Neuronal stem cell (in vitro differentiated cells): ENCODE results near the gene PARP12.

Experiments
- DNase-seq: peaks from one replicate; pipeline ENCODE4 v3.0.0-alpha.2; 2013; ENCODE audit warnings: low spot score
- H2AFZ ChIP-seq: one replicate; pipeline ENCODE4 v1.6.1; 2013; ENCODE audit warnings: mild to moderate bottlenecking, low read length, inconsistent platforms
- H2AK5ac ChIP-seq: 2 replicates; pipeline ENCODE4 v1.6.1; 2013; ENCODE audit warnings: low read depth, mild to moderate bottlenecking, inconsistent platforms, low read length, moderate library complexity, mixed read lengths
- H2BK120ac ChIP-seq: 2 replicates; pipeline ENCODE4 v1.6.1; 2013; ENCODE audit warnings: low read depth, mild to moderate bottlenecking, inconsistent platforms, low read length, moderate library complexity, mixed read lengths
- H2BK12ac ChIP-seq: one replicate; pipeline ENCODE4 v1.6.1; 2013; ENCODE audit warnings: low read length, inconsistent platforms
- H2BK15ac ChIP-seq: 2 replicates; pipeline ENCODE4 v1.6.1; 2013; ENCODE audit warnings: mild to moderate bottlenecking, low read length, inconsistent platforms, mixed read lengths
- H2BK5ac ChIP-seq: one replicate; pipeline ENCODE4 v1.6.1; 2013; ENCODE audit warnings: inconsistent platforms, mild to moderate bottlenecking, low read length, moderate library complexity
- H3K14ac ChIP-seq: one replicate; pipeline ENCODE4 v1.6.1; 2013; ENCODE audit warnings: low read length, inconsistent platforms
- H3K18ac ChIP-seq: 2 replicates; pipeline ENCODE4 v1.6.1; 2013; ENCODE audit warnings: low read length, inconsistent platforms
- H3K23ac ChIP-seq: 2 replicates; pipeline ENCODE4 v1.6.1; 2013; ENCODE audit warnings: low read depth, mild to moderate bottlenecking, mixed read lengths, low read length, inconsistent platforms; ENCODE audit not compliant: poor library complexity
- H3K27ac ChIP-seq: replicated peaks from 3 replicates; pipeline ENCODE4 v1.5.1; 2013; ENCODE audit warnings: low read length, inconsistent platforms
- H3K27me3 ChIP-seq, 3 experiments: 2 replicates each; pipeline ENCODE4 v1.6.1; 2013; ENCODE audit warnings: low read length in 3 of 3, mild to moderate bottlenecking in 2 of 3, inconsistent platforms in 1 of 3, low read depth in 1 of 3, mixed read lengths in 1 of 3, moderate library complexity in 1 of 3; ENCODE audit not compliant: control insufficient read depth in 3 of 3, insufficient read depth in 3 of 3
- H3K36me3 ChIP-seq, 2 donors: replicated peaks in 1 of 2; 2 replicates each; pipeline ENCODE4 v1.6.1; 2013; ENCODE audit warnings: low read length in 2 of 2; ENCODE audit not compliant: control insufficient read depth in 2 of 2, insufficient read depth in 2 of 2
- H3K4ac ChIP-seq: 2 replicates; pipeline ENCODE4 v1.6.1; 2013; ENCODE audit warnings: inconsistent platforms, mild to moderate bottlenecking, low read length, moderate library complexity
- H3K4me1 ChIP-seq, 2 donors: 1 replicate in 1 of 2; 2 replicates in 1 of 2; pipeline ENCODE4 v1.6.1; 2013; ENCODE audit warnings: low read length in 2 of 2, low read depth in 1 of 2; ENCODE audit not compliant: control insufficient read depth in 2 of 2, insufficient read depth in 1 of 2
- H3K4me2 ChIP-seq: one replicate; pipeline ENCODE4 v1.6.1; 2013; ENCODE audit warnings: mild to moderate bottlenecking, low read length, inconsistent platforms; ENCODE audit not compliant: insufficient read depth, poor library complexity, severe bottlenecking
- H3K4me3 ChIP-seq, 2 donors: 2 replicates each; pipeline ENCODE4 v1.5.1; 2013; ENCODE audit warnings: low read length in 2 of 2, mild to moderate bottlenecking in 2 of 2, inconsistent platforms in 1 of 2, moderate library complexity in 1 of 2
- H3K79me1 ChIP-seq: one replicate; pipeline ENCODE4 v1.6.1; 2013; ENCODE audit warnings: low read depth, mild to moderate bottlenecking, inconsistent platforms, low read length, moderate library complexity
- H3K9ac ChIP-seq: one replicate; pipeline ENCODE4 v1.6.1; 2013; ENCODE audit warnings: mild to moderate bottlenecking, low read depth, low read length, inconsistent platforms; ENCODE audit not compliant: poor library complexity
- H3K9me3 ChIP-seq, 2 donors: replicated peaks in 1 of 2; 2 replicates each; pipeline versions ENCODE3 to v1.6.1; 2013; ENCODE audit warnings: low read length in 2 of 2, mild to moderate bottlenecking in 2 of 2, inconsistent platforms in 1 of 2, low read depth in 1 of 2, mixed read lengths in 1 of 2, moderate library complexity in 1 of 2; ENCODE audit not compliant: control insufficient read depth in 2 of 2, insufficient read depth in 1 of 2
- H4K8ac ChIP-seq: one replicate; pipeline ENCODE4 v1.6.1; 2013; ENCODE audit warnings: low read depth, mild to moderate bottlenecking, inconsistent platforms, low read length, moderate library complexity
- H4K91ac ChIP-seq: one replicate; pipeline ENCODE4 v1.6.1; 2013; ENCODE audit warnings: low read length, low read depth, mild to moderate bottlenecking, inconsistent platforms; ENCODE audit not compliant: poor library complexity
- WGBS, 2 donors: extraction: QIAGEN DNeasy Blood & Tissue Kit; methylation state at CpG; one replicate each; pipeline ENCODE4 v1.1.7; 2013; ENCODE audit warnings: missing lambda C conversion rate in 2 of 2, mixed read lengths in 1 of 2; ENCODE audit not compliant: insufficient read length in 2 of 2, insufficient replicate concordance in 1 of 2; ENCODE audit errors: extremely low coverage in 2 of 2; 5-methylcytosine and 5-hydroxymethylcytosine counted together

Gene PARP12

DNA sequence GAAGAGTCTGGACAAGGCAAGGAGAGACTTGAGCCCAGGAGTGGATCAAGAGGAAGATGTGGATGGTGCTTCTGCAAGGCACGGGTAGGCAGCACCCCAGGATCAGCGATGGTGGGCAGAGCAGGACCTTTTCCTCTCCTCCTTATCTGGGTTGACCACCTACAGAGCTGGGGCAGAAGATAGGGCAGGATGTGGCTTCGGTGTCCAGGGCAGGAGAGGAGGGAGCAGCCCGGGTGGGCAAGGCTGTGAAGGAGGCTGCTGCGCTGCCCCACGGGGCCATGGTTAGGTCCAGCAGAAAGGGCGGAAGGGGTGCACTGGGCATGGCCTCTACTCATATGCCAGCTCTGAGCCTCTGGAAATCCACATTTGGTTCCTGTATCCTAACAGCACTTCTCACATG lies 20.0 kb upstream of the PARP12 start:
- no peak overlapping the region for H2BK12ac ChIP-seq
- no peak overlapping the region for H3K18ac ChIP-seq
- no peak overlapping the region for H2BK5ac ChIP-seq
- H4K91ac ChIP-seq: no peak overlapping the region
- H4K8ac ChIP-seq: no peak overlapping the region
- H2BK15ac ChIP-seq: no peak overlapping the region
- H3K4me2 ChIP-seq: no peak overlapping the region
- no peak overlapping the region for H3K4me3 ChIP-seq
- WGBS, 2 donors: no CpG with 5 or more reads among the region's 7 CpGs
- no peak overlapping the region for H3K27ac ChIP-seq
- peaks cover 4 to 8% of the 10 kb centered on the region in 2 donors for H3K4me1 ChIP-seq
- H2AK5ac ChIP-seq: no peak overlapping the region
- H3K36me3 ChIP-seq: no peaks in the 10 kb centered on the region
- H3K14ac ChIP-seq: peak overlapping the region; percentile 43
- no peak overlapping the region for H3K9ac ChIP-seq
- no peaks in the 10 kb centered on the region for H3K79me1 ChIP-seq
- DNase-seq: no peak
- H3K4ac ChIP-seq: no peak overlapping the region
- no peaks in the 10 kb centered on the region for H3K27me3 ChIP-seq
- H3K23ac ChIP-seq: peak overlapping the region; percentile 16
- H2AFZ ChIP-seq: no peak overlapping the region
- no peak overlapping the region for H2BK120ac ChIP-seq
- H3K9me3 ChIP-seq: no peaks in the 10 kb centered on the region

DNA sequence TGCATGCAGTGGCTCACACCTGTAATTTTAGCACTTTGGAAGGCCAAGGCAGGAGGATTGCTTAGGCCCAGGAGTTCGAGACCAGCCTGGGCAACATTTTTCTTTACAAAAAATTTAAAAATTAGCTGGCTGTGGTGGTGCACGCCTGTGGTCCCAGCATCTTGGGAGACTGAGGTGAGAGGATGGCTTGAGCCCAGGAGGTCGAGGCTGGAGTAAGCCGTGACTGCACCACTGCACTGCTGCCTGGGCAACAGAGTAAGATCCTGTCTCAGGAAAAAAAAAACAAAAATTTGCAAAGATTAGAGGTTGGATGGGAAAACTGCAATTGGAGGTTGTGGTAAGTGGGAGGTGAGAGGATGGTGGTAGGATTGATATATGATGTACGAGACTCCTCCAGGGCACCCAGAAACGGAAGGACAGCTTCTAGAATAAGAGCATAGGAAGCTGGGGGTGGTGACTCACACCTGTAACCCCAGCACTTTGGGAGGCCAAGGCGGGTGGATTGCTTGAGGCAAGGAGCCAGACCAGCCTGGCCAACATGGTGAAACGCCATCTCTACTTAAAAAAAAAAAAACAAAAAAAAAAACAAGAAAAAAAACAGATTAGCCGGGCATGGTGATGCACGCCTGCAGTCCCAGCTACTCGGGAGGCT lies 19.1 kb upstream of the PARP12 start:
- Histone ChIP-seq H2BK120ac (no peak overlapping the region), H3K23ac (no peak overlapping the region), H2AFZ (no peak overlapping the region), H4K8ac (no peak overlapping the region), H3K79me1 (no peaks in the 10 kb centered on the region), H3K9me3 (no peaks in the 10 kb centered on the region), H3K27ac (no peak overlapping the region), H3K4me2 (no peak overlapping the region), H3K27me3 (no peaks in the 10 kb centered on the region), H3K18ac (no peak overlapping the region), H2BK12ac (no peak overlapping the region), H3K36me3 (no peaks in the 10 kb centered on the region), H3K9ac (no peak overlapping the region), H4K91ac (no peak overlapping the region), H3K14ac (no peak overlapping the region), H2BK15ac (no peak overlapping the region), H2BK5ac (no peak overlapping the region), H3K4me1 (peaks cover 4 to 8% of the 10 kb centered on the region in 2 donors), H3K4me3 (no peak overlapping the region), H2AK5ac (no peak overlapping the region), H3K4ac (no peak overlapping the region)
- no peak for DNase-seq
- no CpG with 5 or more reads among the region's 11 CpGs for WGBS, 2 donors

DNA sequence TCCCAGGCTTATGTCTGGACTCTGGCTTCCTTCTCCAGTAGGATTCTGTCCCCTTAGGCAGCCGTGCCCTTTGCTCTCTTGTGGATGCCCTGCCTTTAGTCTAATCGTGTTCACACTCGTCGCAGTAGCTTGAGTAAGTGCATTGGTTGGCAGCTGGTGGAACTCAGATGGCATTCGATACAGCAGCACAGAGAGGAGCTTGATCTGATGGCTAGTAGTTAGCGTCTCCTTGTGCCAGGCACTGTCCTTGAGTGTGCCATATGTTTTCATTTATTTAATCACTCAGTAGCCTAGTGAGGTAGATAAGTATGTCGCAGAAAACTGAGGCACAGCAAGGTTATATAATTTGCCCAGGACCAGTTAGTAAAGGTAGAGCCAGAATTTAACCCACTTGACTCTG lies 18.2 kb upstream of the PARP12 start:
- H3K9me3 ChIP-seq: no peaks in the 10 kb centered on the region
- no peak overlapping the region for H3K4ac ChIP-seq
- no peaks in the 10 kb centered on the region for H3K36me3 ChIP-seq
- H2AK5ac ChIP-seq: no peak overlapping the region
- no CpG with 5 or more reads among the region's 7 CpGs for WGBS, 2 donors
- H3K9ac ChIP-seq: no peak overlapping the region
- H3K27ac ChIP-seq: no peak overlapping the region
- H3K4me1 ChIP-seq: peaks cover 4 to 8% of the 10 kb centered on the region in 2 donors
- no peak overlapping the region for H4K8ac ChIP-seq
- no peak overlapping the region for H2BK12ac ChIP-seq
- no peak overlapping the region for H2BK5ac ChIP-seq
- no peak overlapping the region for H3K14ac ChIP-seq
- no peak overlapping the region for H2AFZ ChIP-seq
- no peak overlapping the region for H2BK15ac ChIP-seq
- H2BK120ac ChIP-seq: no peak overlapping the region
- no peaks in the 10 kb centered on the region for H3K27me3 ChIP-seq
- no peak overlapping the region for H3K4me2 ChIP-seq
- no peaks in the 10 kb centered on the region for H3K79me1 ChIP-seq
- no peak overlapping the region for H3K23ac ChIP-seq
- H4K91ac ChIP-seq: no peak overlapping the region
- no peak overlapping the region for H3K4me3 ChIP-seq
- no peak for DNase-seq
- H3K18ac ChIP-seq: peak overlapping the region; percentile 17

DNA sequence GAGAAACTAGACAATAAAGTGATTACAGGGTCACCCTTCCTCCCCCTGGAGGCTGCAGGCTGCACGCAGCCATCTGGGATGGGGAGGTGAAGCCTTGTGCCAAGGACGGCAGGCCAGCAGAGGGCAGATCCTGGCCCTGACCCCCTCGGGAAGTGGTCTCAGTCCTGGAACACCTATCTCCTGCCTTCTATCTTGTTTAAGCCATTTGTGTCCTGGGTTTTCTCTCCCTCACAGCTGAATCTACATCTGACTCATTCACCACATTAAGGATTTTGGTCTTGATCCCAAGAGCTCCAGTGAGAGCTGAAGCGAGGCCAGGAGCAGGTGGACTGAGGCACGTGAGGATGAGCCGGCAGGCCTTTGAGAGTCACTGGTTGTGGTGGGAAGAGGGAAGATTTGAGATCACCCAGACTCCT lies 16.4 kb upstream of the PARP12 start:
- peak; percentile 32 for DNase-seq
- H3K14ac ChIP-seq: no peak overlapping the region
- H3K27me3 ChIP-seq: no peaks in the 10 kb centered on the region
- no peak overlapping the region for H2BK5ac ChIP-seq
- no peak overlapping the region for H3K27ac ChIP-seq
- peak overlapping the region; percentile 35 for H2AFZ ChIP-seq
- no peak overlapping the region for H3K4ac ChIP-seq
- no peak overlapping the region for H3K23ac ChIP-seq
- H3K18ac ChIP-seq: no peak overlapping the region
- no peak overlapping the region for H4K91ac ChIP-seq
- H3K36me3 ChIP-seq: no peaks in the 10 kb centered on the region
- H2BK15ac ChIP-seq: no peak overlapping the region
- H2BK120ac ChIP-seq: no peak overlapping the region
- H3K9ac ChIP-seq: no peak overlapping the region
- no CpG with 5 or more reads among the region's 6 CpGs for WGBS, 2 donors
- H3K4me3 ChIP-seq: no peak overlapping the region
- no peak overlapping the region for H3K4me2 ChIP-seq
- no peak overlapping the region for H2BK12ac ChIP-seq
- H2AK5ac ChIP-seq: no peak overlapping the region
- no peak overlapping the region for H4K8ac ChIP-seq
- H3K9me3 ChIP-seq: no peaks in the 10 kb centered on the region
- peaks cover 4 to 6% of the 10 kb centered on the region in 2 donors for H3K4me1 ChIP-seq
- H3K79me1 ChIP-seq: no peaks in the 10 kb centered on the region
